ENCODE measurements around the gene ANKRD55. TPM values are rescaled to one million over a fixed set of nuclear protein-coding genes. Genes with fewer than 3 reads are reported as not detected.
A peak's percentile ranks its signal among the peaks of the same experiment; 100 is the strongest.

ANKRD55 gene
- total and polyA plus RNA-seq, 2 of the 8 experiments (the other 6 are each of a cell fraction or from before 2014, with no cell fraction given) = not detected

GRCh38 chr5:56229111-56229510 is 4.0 kb downstream of the ANKRD55 start:
- 75% methylated on average over 7 of the region's 7 CpGs; no CpG with 5 or more reads in 1 of the 2 experiments for WGBS, 2 experiments (ENCODE audit: extremely low coverage in 1 of 2, insufficient coverage in 1 of 2, insufficient read length in 1 of 2, insufficient replicate concordance in 2 of 2, low coverage in 1 of 2, low lambda C conversion rate in 2 of 2, missing lambda C conversion rate in 1 of 2)
- CTCF ChIA-PET (ENCODE audit: partially characterized antibody) = interaction anchor here (0.5 to 1.6 kb wide), 3 partner anchors 24 to 41 kb away, joined by 3 to 5 read pairs (median 3); no protein-coding TSS in a partner anchor

More at GRCh38 chr5:56229111-56229510, 4.0 kb downstream of the ANKRD55 start:
- FAIRE-seq = no peak
- Histone ChIP-seq H4K20me1 (replicated peaks in 1 of 2; ENCODE audit: control insufficient read depth in 1 of 2, insufficient read depth in 2 of 2, low read length in 2 of 2) (no peaks in the 10 kb centered on the region), H2BK12ac (ENCODE audit: low read depth, low read length) (no peak overlapping the region), H3K36me3 (ENCODE audit: control insufficient read depth in 2 of 4, insufficient read depth in 4 of 4, low read length in 3 of 4) (no peaks in the 10 kb centered on the region), H3K18ac (ENCODE audit: extremely low read depth, low read length) (no peak overlapping the region), H3K4ac (replicated peaks; ENCODE audit: insufficient read length, low read depth, low read length) (no peak overlapping the region), H2AK5ac (ENCODE audit: low read depth, low read length) (no peak overlapping the region), H2BK120ac (replicated peaks; ENCODE audit: low read depth, low read length) (no peak overlapping the region), H3K27me3 (replicated peaks in 1 of 4; ENCODE audit: control insufficient read depth in 3 of 4, extremely low read depth in 1 of 4, insufficient read depth in 3 of 4, low read length in 3 of 4) (no peaks in the 10 kb centered on the region), H3K9ac (replicated peaks in 1 of 4; ENCODE audit: extremely low read depth in 1 of 4, low read depth in 3 of 4, low read length in 3 of 4) (no peak overlapping the region), H2BK15ac (ENCODE audit: low read length) (no peak overlapping the region), H3K9me3 (ENCODE audit: insufficient read depth in 2 of 2, low read depth in 1 of 2, low read length in 1 of 2) (no peaks in the 10 kb centered on the region), H2AFZ (ENCODE audit: low read length) (peak overlapping the region; percentile 79; the same call in 1 of the 2 replicates), H3K14ac (ENCODE audit: insufficient read length) (no peak overlapping the region), H3K23ac (ENCODE audit: insufficient read length) (no peak overlapping the region), H3K4me1 (replicated peaks in 1 of 4; ENCODE audit: control insufficient read depth in 3 of 4, insufficient read depth in 4 of 4, low read length in 3 of 4) (no peaks in the 10 kb centered on the region; a peak in 2 of 7 replicates), H3K23me2 (ENCODE audit: low read depth, low read length) (no peaks in the 10 kb centered on the region; the same call in 1 of the 2 replicates), H4K5ac (ENCODE audit: insufficient read length, low read depth, low read length) (no peak overlapping the region), H3K27ac (ENCODE audit: low read depth, low read length) (no peak overlapping the region), H4K91ac (replicated peaks; ENCODE audit: insufficient read length, low read length) (no peak overlapping the region), H2BK5ac (ENCODE audit: low read depth, low read length) (no peak overlapping the region), H3K56ac (replicated peaks; ENCODE audit: insufficient read length, low read depth, low read length) (no peak overlapping the region), H3K79me1 (ENCODE audit: low read depth, low read length) (no peaks in the 10 kb centered on the region), H3K4me3 (ENCODE audit: extremely low read depth in 1 of 4, insufficient read depth in 2 of 4, low read depth in 3 of 4, low read length in 4 of 4) (no peak overlapping the region), H3K79me2 (ENCODE audit: control insufficient read depth in 1 of 2, insufficient read depth in 2 of 2, low read length in 2 of 2) (no peaks in the 10 kb centered on the region), H3K4me2 (ENCODE audit: insufficient read depth in 1 of 2, low read depth in 2 of 2, low read length in 2 of 2) (no peak overlapping the region), H2BK20ac (ENCODE audit: low read length) (no peak overlapping the region), H4K8ac (ENCODE audit: extremely low read depth, insufficient read depth, low read length) (no peak overlapping the region)
- no peak for TF ChIP-seq FOSL1 (IDR thresholded peaks at IDR 0.05; ENCODE audit: insufficient read depth, low read depth, low read length)
- TF ChIP-seq TEAD4 (IDR thresholded peaks at IDR 0.05; ENCODE audit: low read depth, low read length) = no peak
- TF ChIP-seq CHD2 (IDR thresholded peaks at IDR 0.05; ENCODE audit: low read length) = no peak
- 0 out of 2 replicates have a peak, but pooled peaks have one; percentile 26 for TF ChIP-seq MAX (IDR thresholded peaks at IDR 0.05)
- no peak for TF ChIP-seq NRF1 (IDR thresholded peaks at IDR 0.05; ENCODE audit: low read depth, low read length)
- TF ChIP-seq POLR2A (IDR thresholded peaks at IDR 0.05; ENCODE audit: control extremely low read depth in 1 of 2, low read depth in 2 of 2, low read length in 2 of 2) = no peak
- no peak for TF ChIP-seq SRF (IDR thresholded peaks at IDR 0.05; ENCODE audit: low read depth, low read length)
- TF ChIP-seq ZNF274 (IDR thresholded peaks at IDR 0.05; ENCODE audit: borderline replicate concordance, extremely low read depth, low read length) = no peak
- TF ChIP-seq KDM4A (IDR thresholded peaks at IDR 0.05; ENCODE audit: low read depth, low read length, severe bottlenecking) = no peak
- no peak for DNase-seq (ENCODE audit: low read depth in 1 of 2, low spot score in 2 of 2)
- POLR2A ChIA-PET (ENCODE audit: partially characterized antibody) = no interaction called here
